ENCODE data around the gene RPL22L1. TPM values are rescaled to one million over a fixed set of nuclear protein-coding genes. Genes with fewer than 3 reads are reported as not detected.
A peak's percentile ranks its signal among the peaks of the same experiment; 100 is the strongest.

RPL22L1 gene
- 39.4 and 43.7 TPM in 2 replicates for total RNA-seq
- long read RNA-seq, transcript RPL22L1-204 (4 exons, 581 nt): minor isoform, 6 of 29 reads
- long read RNA-seq, transcript RPL22L1-201 (4 exons, 2,190 nt): major isoform, 18 of 29 reads
- long read RNA-seq, partial matches to known transcripts: 3 of 29 reads
- long read RNA-seq, other reads (novel, unspliced or antisense): 0 of 29 reads

DNA sequence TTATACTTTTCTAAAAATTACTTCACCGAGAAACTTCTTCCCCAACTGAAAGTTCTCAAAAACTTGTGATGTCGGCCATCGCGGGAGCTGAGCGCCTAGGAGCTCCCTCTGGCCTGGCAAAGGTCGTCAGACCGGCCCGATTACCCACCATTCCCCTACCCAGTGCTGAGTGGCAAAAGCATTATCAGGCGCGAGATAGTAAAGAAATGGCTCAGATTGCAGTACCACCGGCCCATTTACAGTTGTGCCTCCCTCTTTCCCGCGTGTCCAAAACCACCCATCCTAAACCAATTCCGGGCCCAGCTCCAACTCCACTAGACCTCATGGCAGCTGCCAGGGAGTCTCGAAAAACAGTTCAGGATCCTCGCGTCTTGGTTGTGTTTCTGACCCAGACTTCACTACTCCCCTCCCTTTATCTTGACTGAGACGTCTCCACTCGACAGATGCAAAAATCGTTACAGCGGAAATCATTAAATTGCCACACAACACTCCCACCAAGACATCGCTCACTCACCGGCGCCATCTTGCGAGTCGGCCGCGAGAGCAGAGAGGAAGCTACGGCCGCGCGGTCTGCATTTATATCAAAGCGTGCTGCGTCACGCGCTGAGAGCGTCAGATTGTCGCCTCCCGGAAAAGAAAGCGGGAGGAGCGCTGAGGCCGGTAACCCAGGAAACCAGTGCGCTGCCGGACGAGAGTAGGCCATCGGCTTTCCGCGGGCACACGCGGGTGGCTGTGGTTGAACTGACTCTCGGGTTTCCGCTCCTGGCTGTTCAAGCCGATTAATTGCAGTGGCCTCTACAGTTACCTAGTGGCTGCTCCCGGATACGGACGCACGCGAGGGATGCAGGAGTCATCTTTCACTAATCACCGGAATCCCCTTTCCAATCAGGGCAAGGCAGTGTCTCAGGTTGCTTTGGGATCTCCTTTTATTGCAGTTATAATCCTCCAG, at the start of gene RPL22L1:
TSS of gene RPL22L1 (minus strand) at position 551 of the 949 bp plus-strand sequence. CDS start at position 523, 28 bp downstream.
- peak; percentile 96 for DNase-seq (ENCODE audit: extremely low spot score, unreplicated experiment)
- H3K36me3 Mint-ChIP-seq (ENCODE audit: unreplicated experiment): peaks cover 30% of the 10 kb centered on the region
- no peaks in the 10 kb centered on the region for H3K27me3 Mint-ChIP-seq (ENCODE audit: unreplicated experiment)
- peaks cover 8% of the 10 kb centered on the region for H3K9me3 Mint-ChIP-seq (ENCODE audit: unreplicated experiment)
- peak within 1 kb of the TSS; percentile 92 for H3K4me3 Mint-ChIP-seq (ENCODE audit: unreplicated experiment)
- H3K27ac Mint-ChIP-seq (ENCODE audit: unreplicated experiment): peak within 1 kb of the TSS; percentile 98
- H3K4me1 Mint-ChIP-seq (ENCODE audit: unreplicated experiment): peaks cover 26% of the 10 kb centered on the region
- TF ChIP-seq, protein P1, sequence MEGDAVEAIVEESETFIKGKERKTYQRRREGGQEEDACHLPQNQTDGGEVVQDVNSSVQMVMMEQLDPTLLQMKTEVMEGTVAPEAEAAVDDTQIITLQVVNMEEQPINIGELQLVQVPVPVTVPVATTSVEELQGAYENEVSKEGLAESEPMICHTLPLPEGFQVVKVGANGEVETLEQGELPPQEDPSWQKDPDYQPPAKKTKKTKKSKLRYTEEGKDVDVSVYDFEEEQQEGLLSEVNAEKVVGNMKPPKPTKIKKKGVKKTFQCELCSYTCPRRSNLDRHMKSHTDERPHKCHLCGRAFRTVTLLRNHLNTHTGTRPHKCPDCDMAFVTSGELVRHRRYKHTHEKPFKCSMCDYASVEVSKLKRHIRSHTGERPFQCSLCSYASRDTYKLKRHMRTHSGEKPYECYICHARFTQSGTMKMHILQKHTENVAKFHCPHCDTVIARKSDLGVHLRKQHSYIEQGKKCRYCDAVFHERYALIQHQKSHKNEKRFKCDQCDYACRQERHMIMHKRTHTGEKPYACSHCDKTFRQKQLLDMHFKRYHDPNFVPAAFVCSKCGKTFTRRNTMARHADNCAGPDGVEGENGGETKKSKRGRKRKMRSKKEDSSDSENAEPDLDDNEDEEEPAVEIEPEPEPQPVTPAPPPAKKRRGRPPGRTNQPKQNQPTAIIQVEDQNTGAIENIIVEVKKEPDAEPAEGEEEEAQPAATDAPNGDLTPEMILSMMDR (IDR thresholded peaks at IDR 0.05): no peak

- Mint-ChIP-seq H3K4me3 (ENCODE audit: unreplicated experiment) (no peak overlapping the region), H3K4me1 (ENCODE audit: unreplicated experiment) (no peaks in the 10 kb centered on the region), H3K27me3 (ENCODE audit: unreplicated experiment) (peaks cover 35% of the 10 kb centered on the region), H3K9me3 (ENCODE audit: unreplicated experiment) (peaks cover 16% of the 10 kb centered on the region), H3K36me3 (ENCODE audit: unreplicated experiment) (no peaks in the 10 kb centered on the region), H3K27ac (ENCODE audit: unreplicated experiment) (no peak overlapping the region)
- TF ChIP-seq, protein P1 (IDR thresholded peaks at IDR 0.05): no peak
- DNase-seq (ENCODE audit: extremely low spot score, unreplicated experiment): no peak
Measured at GRCh38 chr3:170918715-170919114, 48.7 kb upstream of the RPL22L1 start.

DNA sequence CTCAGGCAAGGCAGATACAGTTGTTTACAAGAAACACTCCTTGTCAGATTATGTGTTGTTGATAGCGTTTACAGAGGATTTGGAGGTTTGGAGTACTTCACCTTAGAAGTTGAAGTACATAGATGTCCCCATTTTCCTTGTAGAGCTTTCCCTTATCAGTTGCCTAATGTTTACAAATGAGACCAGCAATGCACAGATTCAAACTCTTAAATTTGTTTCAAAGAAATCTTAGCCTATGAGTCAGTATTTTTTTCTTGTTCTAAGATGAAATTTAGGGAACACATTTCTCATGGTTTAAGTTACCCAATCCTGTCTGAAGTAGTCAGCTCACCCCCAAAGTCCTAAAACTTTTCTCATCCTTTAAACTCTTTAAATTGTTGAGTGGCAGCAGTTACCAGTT, 44.7 kb upstream of the RPL22L1 start:
- peaks cover 9% of the 10 kb centered on the region for H3K27me3 Mint-ChIP-seq (ENCODE audit: unreplicated experiment)
- no peak overlapping the region for H3K4me3 Mint-ChIP-seq (ENCODE audit: unreplicated experiment)
- peaks cover 18% of the 10 kb centered on the region for H3K9me3 Mint-ChIP-seq (ENCODE audit: unreplicated experiment)
- H3K36me3 Mint-ChIP-seq (ENCODE audit: unreplicated experiment): no peaks in the 10 kb centered on the region
- H3K27ac Mint-ChIP-seq (ENCODE audit: unreplicated experiment): no peak overlapping the region
- TF ChIP-seq, protein P1 (IDR thresholded peaks at IDR 0.05): no peak
- no peaks in the 10 kb centered on the region for H3K4me1 Mint-ChIP-seq (ENCODE audit: unreplicated experiment)
- DNase-seq (ENCODE audit: extremely low spot score, unreplicated experiment): no peak

- no peaks in the 10 kb centered on the region for H3K4me1 Mint-ChIP-seq (ENCODE audit: unreplicated experiment)
- TF ChIP-seq, protein P1 (IDR thresholded peaks at IDR 0.05): no peak
Measured at GRCh38 chr3:170914212-170914611, 44.2 kb upstream of the RPL22L1 start.

GRCh38 chr3:170911051-170911450, 41.1 kb upstream of the RPL22L1 start:
- Mint-ChIP-seq H3K36me3 (ENCODE audit: unreplicated experiment) (no peaks in the 10 kb centered on the region), H3K4me3 (ENCODE audit: unreplicated experiment) (no peak overlapping the region), H3K27ac (ENCODE audit: unreplicated experiment) (no peak overlapping the region), H3K27me3 (ENCODE audit: unreplicated experiment) (peaks cover 9% of the 10 kb centered on the region), H3K4me1 (ENCODE audit: unreplicated experiment) (peaks cover 14% of the 10 kb centered on the region), H3K9me3 (ENCODE audit: unreplicated experiment) (peaks cover 11% of the 10 kb centered on the region)
- TF ChIP-seq, protein P1 (IDR thresholded peaks at IDR 0.05): no peak
- DNase-seq (ENCODE audit: extremely low spot score, unreplicated experiment): no peak

More at GRCh38 chr3:170914212-170914611, 44.2 kb upstream of the RPL22L1 start:
- Mint-ChIP-seq H3K27ac (ENCODE audit: unreplicated experiment) (no peak overlapping the region), H3K9me3 (ENCODE audit: unreplicated experiment) (peaks cover 18% of the 10 kb centered on the region), H3K27me3 (ENCODE audit: unreplicated experiment) (peaks cover 9% of the 10 kb centered on the region), H3K4me3 (ENCODE audit: unreplicated experiment) (no peak overlapping the region), H3K36me3 (ENCODE audit: unreplicated experiment) (no peaks in the 10 kb centered on the region)
- DNase-seq (ENCODE audit: extremely low spot score, unreplicated experiment): no peak
